Suprapubic skin (tissue), 4 donors: ENCODE data around the gene ATP1A2. TPM values are rescaled to one million over a fixed set of nuclear protein-coding genes. Genes with fewer than 3 reads are reported as not detected.

Experiments used
- DNase-seq, 2 donors: peaks; one replicate each; pipeline ENCODE4 v3.0.0-alpha.2; 2019; ENCODE audit warnings: low spot score in 2 of 2
- H3K27ac ChIP-seq: fragments of 200-600 bp; sonication (generic); one replicate; pipeline ENCODE4 v1.5.1; 2019
- H3K27me3 ChIP-seq: fragments of 200-600 bp; sonication (generic); one replicate; pipeline ENCODE4 v1.5.1; 2019
- H3K36me3 ChIP-seq: fragments of 200-600 bp; sonication (generic); one replicate; pipeline ENCODE4 v1.5.1; 2019
- H3K4me1 ChIP-seq: fragments of 200-600 bp; sonication (generic); one replicate; pipeline ENCODE4 v1.5.1; 2019
- H3K4me3 ChIP-seq: fragments of 200-600 bp; sonication (generic); one replicate; pipeline ENCODE4 v1.5.1; 2019; ENCODE audit warnings: mild to moderate bottlenecking
- H3K9me3 ChIP-seq: fragments of 200-600 bp; sonication (generic); one replicate; pipeline ENCODE4 v1.5.1; 2019
- CTCF ChIP-seq, 2 donors: fragments of 200-600 bp in 1 of 2; fragments of 450-650 bp in 1 of 2; sonication (generic) in 1 of 2; IDR thresholded peaks; one replicate each; pipeline ENCODE4 v1.5.1; 2016 to 2019; ENCODE audit warnings: antibody characterized with exemption in 2 of 2, mild to moderate bottlenecking in 1 of 2, moderate library complexity in 1 of 2
- EP300 ChIP-seq: sonication (generic); formaldehyde crosslinking; IDR thresholded peaks from one replicate; pipeline ENCODE4 v1.6.1; 2017; ENCODE audit warnings: antibody characterized with exemption
- POLR2A ChIP-seq, 2 donors: fragments of 450-650 bp; IDR thresholded peaks; one replicate each; pipeline ENCODE4 v1.6.1; 2017; ENCODE audit warnings: antibody characterized with exemption in 2 of 2, mild to moderate bottlenecking in 2 of 2, moderate library complexity in 2 of 2
- POLR2AphosphoS5 ChIP-seq, 3 donors: sonication (generic); formaldehyde crosslinking; IDR thresholded peaks; one replicate each; pipeline ENCODE4 v1.6.1; 2017; ENCODE audit warnings: antibody characterized with exemption in 3 of 3
- WGBS: methylation state at CpG from one replicate; pipeline ENCODE4 v1.1.5; 2018; 5-methylcytosine and 5-hydroxymethylcytosine counted together
- total RNA-seq, 4 donors: library from RNA; depleted of rRNA; stranded (reverse); fragments of >200 nt; gene quantifications; one replicate each; pipeline ENCODE4 v1.1.0, GENCODE V29; 2016

Gene ATP1A2
- total RNA-seq, 4 donors from 2014 or later, result 4.2 to 6.9 (median 4.8) TPM

GRCh38 chr1:160098852-160099561 lies 16.6 kb upstream of the ATP1A2 start:
- 4% methylated on average over 9 of the region's 40 CpGs for WGBS
- peak overlapping the region; percentile 79 for H3K4me3 ChIP-seq
- peak overlapping the region; percentile 84 for H3K27ac ChIP-seq
- TF ChIP-seq POLR2AphosphoS5 (IDR thresholded peaks at IDR 0.05) (no peak), CTCF (IDR thresholded peaks at IDR 0.05) (no peak), POLR2A (IDR thresholded peaks at IDR 0.05) (peak; percentile 33 to 63)
- DNase-seq, result peak; percentile 99
- peaks cover 8% of the 10 kb centered on the region for H3K36me3 ChIP-seq
- H3K27me3 ChIP-seq, result no peaks in the 10 kb centered on the region
- H3K9me3 ChIP-seq, result no peaks in the 10 kb centered on the region
- H3K4me1 ChIP-seq, result peaks cover 65% of the 10 kb centered on the region

- H3K4me1 ChIP-seq, result peaks cover 69% of the 10 kb centered on the region
- H3K27me3 ChIP-seq, result no peaks in the 10 kb centered on the region
- TF ChIP-seq POLR2A (IDR thresholded peaks at IDR 0.05), result no peak
- TF ChIP-seq EP300, result no peak
- no peak for TF ChIP-seq POLR2AphosphoS5 (IDR thresholded peaks at IDR 0.05)
- TF ChIP-seq CTCF (IDR thresholded peaks at IDR 0.05), result no peak
- no peak for DNase-seq
- no peak overlapping the region for H3K4me3 ChIP-seq
- 79% methylated on average over 2 of the region's 2 CpGs for WGBS
- H3K27ac ChIP-seq, result peak overlapping the region; percentile 84
- no peaks in the 10 kb centered on the region for H3K9me3 ChIP-seq
- peaks cover 1% of the 10 kb centered on the region for H3K36me3 ChIP-seq
Observed at GRCh38 chr1:160099716-160100375, 15.7 kb upstream of the ATP1A2 start.

- Histone ChIP-seq H3K36me3 (no peaks in the 10 kb centered on the region), H3K4me3 (no peak overlapping the region), H3K4me1 (peaks cover 59% of the 10 kb centered on the region), H3K9me3 (no peaks in the 10 kb centered on the region), H3K27me3 (no peaks in the 10 kb centered on the region), H3K27ac (peak overlapping the region; percentile 46)
- DNase-seq, result peak; percentile 84 to 89
- TF ChIP-seq POLR2AphosphoS5 (IDR thresholded peaks at IDR 0.05) (peak in 1 of 3 donors; percentile 24), CTCF (IDR thresholded peaks at IDR 0.05) (peak; percentile 94 to 95), POLR2A (IDR thresholded peaks at IDR 0.05) (no peak)
- 31% methylated on average over 11 of the region's 13 CpGs for WGBS
Observed at GRCh38 chr1:160101037-160101716, 14.4 kb upstream of the ATP1A2 start.

- H3K27me3 ChIP-seq, result no peaks in the 10 kb centered on the region
- H3K4me1 ChIP-seq, result peaks cover 51% of the 10 kb centered on the region
- H3K9me3 ChIP-seq, result no peaks in the 10 kb centered on the region
- whole genome bisulfite sequencing, result 78% methylated on average over 9 of the region's 9 CpGs
- TF ChIP-seq POLR2AphosphoS5 (IDR thresholded peaks at IDR 0.05) (no peak), POLR2A (IDR thresholded peaks at IDR 0.05) (no peak), EP300 (no peak), CTCF (IDR thresholded peaks at IDR 0.05) (no peak)
- no peak for DNase-seq
- H3K36me3 ChIP-seq, result no peaks in the 10 kb centered on the region
- H3K27ac ChIP-seq, result peak overlapping the region; percentile 46
- H3K4me3 ChIP-seq, result no peak overlapping the region
Observed at GRCh38 chr1:160101717-160102522, 13.6 kb upstream of the ATP1A2 start.
